Sigmoid colon (tissue), 4 donors: ENCODE measurements around the gene TRIM25.

Experiments used
- CTCF ChIP-seq, 4 experiments: fragments of 450-650 bp in 3 of 4; fragments of 200-600 bp in 1 of 4; IDR thresholded peaks; one replicate each; pipeline ENCODE4 v1.5.1; 2016 to 2019; ENCODE audit warnings: antibody characterized with exemption in 4 of 4, mild to moderate bottlenecking in 3 of 4, moderate library complexity in 2 of 4
- EP300 ChIP-seq, 4 donors: sonication (generic); formaldehyde crosslinking; IDR thresholded peaks; one replicate each; pipeline ENCODE4 v1.6.1; 2017; ENCODE audit warnings: antibody characterized with exemption in 4 of 4
- POLR2A ChIP-seq, 2 donors: fragments of 450-650 bp; IDR thresholded peaks; one replicate each; pipeline ENCODE4 v1.6.1; 2016; ENCODE audit warnings: antibody characterized with exemption in 2 of 2, mild to moderate bottlenecking in 2 of 2, moderate library complexity in 2 of 2

- TF ChIP-seq CTCF (IDR thresholded peaks at IDR 0.05) (no peak), EP300 (IDR thresholded peaks at IDR 0.05) (no peak), POLR2A (IDR thresholded peaks at IDR 0.05) (no peak)
These were observed 29.8 kb upstream of the TRIM25 start for GRCh38 chr17:56943505-56944125.
